ENCODE measurements around the gene THSD4. TPM values are rescaled to one million over a fixed set of nuclear protein-coding genes. Genes with fewer than 3 reads are reported as not detected.

The THSD4 gene
- total and polyA plus RNA-seq, 2 donors (not counting 1 experiment from before 2014, with no cell fraction given) = 43.1 to 95.5 TPM

GRCh38 chr15:71600237-71600636 lies 485.0 kb downstream of the THSD4 start:
- H3K4me1 ChIP-seq (ENCODE audit: control insufficient read depth, extremely low read depth, insufficient read depth, low read length) = peaks cover 4% of the 10 kb centered on the region
- no peak overlapping the region for H3K27ac ChIP-seq (ENCODE audit: insufficient read depth, low read length)
- no peaks in the 10 kb centered on the region for H3K27me3 ChIP-seq (ENCODE audit: control insufficient read depth, insufficient read depth, low read length)
- H2AFZ ChIP-seq (ENCODE audit: low read length) = no peak overlapping the region
- no peak for TF ChIP-seq EZH2 (IDR thresholded peaks at IDR 0.05; ENCODE audit: low read length, missing control alignments)
- TF ChIP-seq, protein P1, sequence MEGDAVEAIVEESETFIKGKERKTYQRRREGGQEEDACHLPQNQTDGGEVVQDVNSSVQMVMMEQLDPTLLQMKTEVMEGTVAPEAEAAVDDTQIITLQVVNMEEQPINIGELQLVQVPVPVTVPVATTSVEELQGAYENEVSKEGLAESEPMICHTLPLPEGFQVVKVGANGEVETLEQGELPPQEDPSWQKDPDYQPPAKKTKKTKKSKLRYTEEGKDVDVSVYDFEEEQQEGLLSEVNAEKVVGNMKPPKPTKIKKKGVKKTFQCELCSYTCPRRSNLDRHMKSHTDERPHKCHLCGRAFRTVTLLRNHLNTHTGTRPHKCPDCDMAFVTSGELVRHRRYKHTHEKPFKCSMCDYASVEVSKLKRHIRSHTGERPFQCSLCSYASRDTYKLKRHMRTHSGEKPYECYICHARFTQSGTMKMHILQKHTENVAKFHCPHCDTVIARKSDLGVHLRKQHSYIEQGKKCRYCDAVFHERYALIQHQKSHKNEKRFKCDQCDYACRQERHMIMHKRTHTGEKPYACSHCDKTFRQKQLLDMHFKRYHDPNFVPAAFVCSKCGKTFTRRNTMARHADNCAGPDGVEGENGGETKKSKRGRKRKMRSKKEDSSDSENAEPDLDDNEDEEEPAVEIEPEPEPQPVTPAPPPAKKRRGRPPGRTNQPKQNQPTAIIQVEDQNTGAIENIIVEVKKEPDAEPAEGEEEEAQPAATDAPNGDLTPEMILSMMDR (conservative IDR thresholded peaks at IDR 0.05 in 1 of 2, IDR thresholded peaks at IDR 0.05 in 1 of 2; ENCODE audit: low read depth in 1 of 2, low read length in 2 of 2) = no peak
- no peaks in the 10 kb centered on the region for H3K36me3 ChIP-seq (ENCODE audit: control insufficient read depth, insufficient read depth, low read length)
- no peak overlapping the region for H3K4me2 ChIP-seq (ENCODE audit: extremely low read depth, insufficient read depth, low read length)
- no peaks in the 10 kb centered on the region for H4K20me1 ChIP-seq (ENCODE audit: control insufficient read depth, extremely low read depth, insufficient read depth, low read length)
- no peaks in the 10 kb centered on the region for H3K79me2 ChIP-seq (ENCODE audit: control insufficient read depth, insufficient read depth, low read length)
- no peak overlapping the region for H3K4me3 ChIP-seq (replicated peaks in 1 of 4; ENCODE audit: control extremely low read depth in 1 of 4, insufficient read depth in 1 of 4, low read depth in 3 of 4, low read length in 4 of 4)
- no peak overlapping the region for H3K9ac ChIP-seq (ENCODE audit: insufficient read depth, low read length)
- no peak for DNase-seq (ENCODE audit: low read depth in 2 of 2)
- no peaks in the 10 kb centered on the region for H3K9me3 ChIP-seq (ENCODE audit: control insufficient read depth, insufficient read depth, low read depth, low read length)

DNA sequence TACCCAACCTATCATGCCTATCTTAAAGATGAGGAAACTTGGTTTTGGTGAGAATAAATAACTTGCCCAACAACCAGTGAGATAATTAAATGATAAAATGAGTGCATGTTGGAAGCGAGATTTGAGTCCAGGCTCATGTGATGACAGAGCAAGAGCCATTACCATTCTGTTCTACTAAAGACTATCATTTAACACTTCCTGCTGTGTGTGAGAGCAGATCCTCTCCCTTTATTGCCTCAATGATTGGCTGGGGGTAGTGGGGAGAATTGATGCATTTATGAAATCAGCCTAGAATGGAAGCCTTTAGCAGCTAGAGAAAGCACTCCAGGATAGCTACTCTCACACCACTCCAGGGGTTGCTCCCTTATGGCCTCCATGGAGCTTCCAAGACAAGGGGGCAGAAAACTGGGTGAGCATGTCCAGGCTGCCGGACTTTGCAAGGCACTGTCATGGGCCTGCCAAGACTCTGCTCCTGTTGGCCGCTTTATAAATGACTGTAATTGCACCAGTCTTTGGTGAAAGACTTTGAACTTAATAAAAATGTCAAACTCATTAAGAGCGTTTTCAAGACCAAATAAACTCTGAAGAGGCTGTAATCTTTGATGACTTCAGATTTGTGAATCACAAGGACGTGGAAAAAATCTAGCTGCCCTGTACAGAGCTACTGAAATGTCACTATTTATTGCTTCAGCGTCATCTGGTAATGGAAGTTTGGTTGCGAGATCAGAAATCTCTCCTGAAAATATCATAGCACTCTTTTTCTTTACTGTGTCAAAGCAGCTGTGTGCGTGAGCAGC lies 486.0 kb downstream of the THSD4 start:
- H4K20me1 ChIP-seq (ENCODE audit: control insufficient read depth, extremely low read depth, insufficient read depth, low read length) = no peaks in the 10 kb centered on the region
- peaks cover 4% of the 10 kb centered on the region for H3K4me1 ChIP-seq (ENCODE audit: control insufficient read depth, extremely low read depth, insufficient read depth, low read length)
- peak in 1 of 2 donors; percentile 18 for DNase-seq (ENCODE audit: low read depth in 2 of 2)
- H3K4me2 ChIP-seq (ENCODE audit: extremely low read depth, insufficient read depth, low read length) = no peak overlapping the region
- H3K27me3 ChIP-seq (ENCODE audit: control insufficient read depth, insufficient read depth, low read length) = no peaks in the 10 kb centered on the region
- H3K79me2 ChIP-seq (ENCODE audit: control insufficient read depth, insufficient read depth, low read length) = no peaks in the 10 kb centered on the region
- no peak overlapping the region for H2AFZ ChIP-seq (ENCODE audit: low read length)
- H3K9me3 ChIP-seq (ENCODE audit: control insufficient read depth, insufficient read depth, low read depth, low read length) = no peaks in the 10 kb centered on the region
- TF ChIP-seq, protein P1 (conservative IDR thresholded peaks at IDR 0.05 in 1 of 2, IDR thresholded peaks at IDR 0.05 in 1 of 2; ENCODE audit: low read depth in 1 of 2, low read length in 2 of 2) = no peak
- TF ChIP-seq EZH2 (IDR thresholded peaks at IDR 0.05; ENCODE audit: low read length, missing control alignments) = no peak
- no peak overlapping the region for H3K4me3 ChIP-seq (replicated peaks in 1 of 4; ENCODE audit: control extremely low read depth in 1 of 4, insufficient read depth in 1 of 4, low read depth in 3 of 4, low read length in 4 of 4)
- no peak overlapping the region for H3K9ac ChIP-seq (ENCODE audit: insufficient read depth, low read length)
- no peak overlapping the region for H3K27ac ChIP-seq (ENCODE audit: insufficient read depth, low read length)
- H3K36me3 ChIP-seq (ENCODE audit: control insufficient read depth, insufficient read depth, low read length) = no peaks in the 10 kb centered on the region

DNA sequence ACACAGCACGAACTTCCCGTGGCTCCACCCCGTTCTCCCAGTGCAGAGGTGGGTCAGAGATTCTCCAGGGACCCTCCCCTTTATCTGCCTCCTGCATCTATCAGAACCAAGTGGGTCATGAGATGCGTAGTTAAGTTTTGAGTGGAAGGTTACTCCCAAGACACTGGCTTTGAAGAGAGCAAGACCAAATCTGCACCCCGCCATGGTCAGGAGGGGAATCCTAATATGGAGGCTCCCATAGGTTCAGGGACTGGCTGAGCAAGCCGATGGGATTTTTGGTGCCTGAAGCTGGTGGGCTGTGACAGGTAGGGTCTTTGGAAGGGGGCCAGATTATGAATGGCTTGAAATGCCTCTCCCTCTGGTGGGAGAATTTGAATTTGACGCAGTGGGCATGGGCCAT lies 488.1 kb downstream of the THSD4 start:
- Histone ChIP-seq H3K27ac (ENCODE audit: insufficient read depth, low read length) (no peak overlapping the region), H3K4me1 (ENCODE audit: control insufficient read depth, extremely low read depth, insufficient read depth, low read length) (no peaks in the 10 kb centered on the region), H3K4me3 (replicated peaks in 1 of 4; ENCODE audit: control extremely low read depth in 1 of 4, insufficient read depth in 1 of 4, low read depth in 3 of 4, low read length in 4 of 4) (no peak overlapping the region), H3K9ac (ENCODE audit: insufficient read depth, low read length) (no peak overlapping the region), H3K9me3 (ENCODE audit: control insufficient read depth, insufficient read depth, low read depth, low read length) (no peaks in the 10 kb centered on the region), H3K4me2 (ENCODE audit: extremely low read depth, insufficient read depth, low read length) (no peak overlapping the region), H3K36me3 (ENCODE audit: control insufficient read depth, insufficient read depth, low read length) (no peaks in the 10 kb centered on the region), H2AFZ (ENCODE audit: low read length) (no peak overlapping the region), H4K20me1 (ENCODE audit: control insufficient read depth, extremely low read depth, insufficient read depth, low read length) (no peaks in the 10 kb centered on the region), H3K79me2 (ENCODE audit: control insufficient read depth, insufficient read depth, low read length) (no peaks in the 10 kb centered on the region), H3K27me3 (ENCODE audit: control insufficient read depth, insufficient read depth, low read length) (no peaks in the 10 kb centered on the region)
- no peak for TF ChIP-seq EZH2 (IDR thresholded peaks at IDR 0.05; ENCODE audit: low read length, missing control alignments)
- no peak for DNase-seq (ENCODE audit: low read depth in 2 of 2)

All from fibroblast of lung (primary cell).